Measurements from ENCODE around the gene DYNC1I1.
A peak's percentile ranks its signal among the peaks of the same experiment; 100 is the strongest.

Gene DYNC1I1

DNA sequence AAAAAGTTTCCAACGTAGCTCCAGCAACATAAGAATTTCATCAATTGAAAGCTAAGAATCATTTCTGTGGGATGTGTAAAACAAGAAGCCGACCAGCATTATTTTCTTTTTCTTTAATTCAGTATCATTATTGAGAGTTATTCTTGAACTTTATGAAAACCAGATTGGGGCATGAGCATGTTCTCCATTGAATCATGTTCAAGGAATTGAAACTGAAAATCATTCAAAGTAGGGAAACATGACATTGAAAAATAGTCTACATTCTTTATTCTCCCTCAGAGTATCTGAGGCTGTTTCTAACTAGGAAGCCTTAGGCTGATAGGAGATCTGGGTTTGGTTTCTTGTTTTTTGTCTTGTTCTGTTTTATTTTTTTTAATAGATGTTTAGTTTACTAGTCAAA lies 253.7 kb downstream of the DYNC1I1 start:
- DNase-seq (ENCODE audit: low spot score) = no peak

DNA sequence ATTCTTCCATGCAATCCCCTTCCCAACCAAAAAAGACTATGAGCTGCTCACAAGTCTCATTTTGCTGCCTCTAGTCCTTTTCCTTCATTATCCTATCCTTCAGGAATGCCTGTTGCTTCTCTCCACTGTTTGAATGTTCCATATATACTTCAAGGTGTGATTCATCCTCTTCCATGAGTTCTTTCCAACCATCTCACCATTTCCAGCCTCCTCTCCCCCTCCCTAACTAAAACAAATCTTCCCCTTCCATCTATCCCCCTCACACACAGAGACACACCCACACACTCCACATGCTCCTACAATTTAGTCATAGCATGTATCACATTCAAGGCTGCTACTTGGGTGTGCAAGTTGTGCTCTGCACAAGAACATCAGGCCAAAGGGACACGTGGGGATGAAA lies 254.3 kb downstream of the DYNC1I1 start:
- DNase-seq (ENCODE audit: low spot score) = no peak

- no peak for DNase-seq (ENCODE audit: low spot score)
Observed at GRCh38 chr7:96028729-96029128, 256.4 kb downstream of the DYNC1I1 start.

- DNase-seq (ENCODE audit: low spot score) = no peak
Observed at GRCh38 chr7:96033009-96033598, 260.8 kb downstream of the DYNC1I1 start.

DNA sequence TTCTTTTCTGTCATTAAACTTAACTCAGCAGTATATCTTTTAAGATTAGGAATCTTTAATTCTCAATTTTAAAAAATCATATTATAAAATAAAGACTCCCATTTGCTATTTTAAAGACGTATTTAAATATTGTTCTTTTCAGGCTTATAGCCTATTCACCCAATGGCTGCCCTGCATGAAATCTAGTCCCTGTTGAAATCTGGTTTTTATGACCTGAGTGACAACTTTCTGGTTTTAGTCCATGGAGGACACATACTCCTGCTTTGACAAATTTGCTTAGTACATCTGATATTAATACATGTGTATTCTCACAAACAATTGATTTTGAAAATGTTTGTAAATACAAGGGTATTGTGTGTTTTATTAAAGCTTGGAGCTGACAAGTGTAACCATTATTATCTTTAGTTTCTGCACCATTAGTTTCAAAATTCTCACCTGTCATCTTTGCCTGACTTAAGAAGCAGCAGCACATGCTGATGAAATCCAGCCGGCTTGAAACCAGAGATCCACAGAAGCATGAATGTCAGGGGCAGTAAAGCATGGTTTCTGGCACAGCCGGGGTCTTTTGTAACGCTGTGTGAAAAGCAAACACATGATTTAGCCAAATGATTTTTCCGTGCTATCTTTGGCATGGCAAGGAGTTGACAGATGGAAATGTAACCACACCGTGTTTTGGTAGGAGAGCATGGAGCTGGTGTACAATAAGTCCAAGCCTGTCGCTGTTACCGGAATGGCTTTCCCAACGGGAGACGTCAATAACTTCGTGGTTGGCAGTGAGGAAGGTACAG lies 262.8 kb downstream of the DYNC1I1 start:
- no peak for DNase-seq (ENCODE audit: low spot score)

GRCh38 chr7:96040250-96040772 lies 268.0 kb downstream of the DYNC1I1 start:
- no peak for DNase-seq (ENCODE audit: low spot score)

GRCh38 chr7:96041171-96041570 lies 268.8 kb downstream of the DYNC1I1 start:
- DNase-seq (ENCODE audit: low spot score) = no peak

GRCh38 chr7:96045181-96045580 lies 272.8 kb downstream of the DYNC1I1 start:
- DNase-seq (ENCODE audit: low spot score) = no peak

- no peak for DNase-seq (ENCODE audit: low spot score)
Observed at GRCh38 chr7:96045919-96046318, 273.6 kb downstream of the DYNC1I1 start.

DNA sequence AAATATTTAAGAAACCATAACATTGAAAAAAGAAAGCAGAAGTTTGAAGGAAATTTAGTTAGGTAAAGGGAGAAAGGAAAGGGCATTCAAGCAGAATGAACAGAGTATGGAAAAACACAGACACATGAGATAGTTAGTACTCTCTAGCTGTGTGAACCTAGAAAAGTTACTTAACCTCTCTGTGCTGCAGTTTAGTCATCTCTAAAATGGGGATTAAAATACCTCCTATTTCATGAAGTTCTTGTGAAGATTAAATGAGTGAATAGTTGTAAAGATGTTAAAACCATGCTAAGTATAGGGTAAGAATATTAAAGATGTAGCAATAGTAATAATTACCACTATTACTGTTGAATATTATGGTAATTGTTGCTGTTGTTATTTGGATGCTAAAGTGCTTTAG lies 279.9 kb downstream of the DYNC1I1 start:
- no peak for DNase-seq (ENCODE audit: low spot score)

DNA sequence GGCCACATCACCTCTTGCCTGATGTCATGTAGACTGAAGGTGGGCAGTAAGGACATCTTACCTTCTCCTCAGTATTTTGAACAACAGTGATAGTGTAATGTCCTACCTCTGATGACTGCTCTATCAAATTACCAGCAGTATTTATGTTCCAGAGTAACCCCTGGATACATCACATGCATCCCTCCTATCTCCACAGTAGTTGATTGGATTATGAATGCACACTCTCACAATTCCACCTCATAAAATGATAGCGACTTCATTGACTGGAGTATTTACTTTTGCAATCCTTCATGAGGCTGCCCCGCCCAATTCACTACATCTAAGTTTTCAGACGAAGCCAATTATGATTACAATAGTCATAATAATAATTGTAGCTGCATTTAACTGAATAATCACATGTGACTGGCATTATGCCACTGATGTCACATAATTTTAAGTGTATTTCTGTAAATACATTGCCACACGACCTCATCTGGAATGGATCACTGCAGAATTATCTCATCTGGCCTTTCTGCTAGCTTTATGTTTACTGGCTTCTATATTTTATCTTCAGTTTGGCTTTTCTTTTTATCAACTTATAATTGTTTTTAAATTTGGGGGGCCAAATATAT lies 280.6 kb downstream of the DYNC1I1 start:
- no peak for DNase-seq (ENCODE audit: low spot score)

- no peak for DNase-seq (ENCODE audit: low spot score)
Observed at GRCh38 chr7:96055717-96056116, 283.4 kb downstream of the DYNC1I1 start.

- DNase-seq (ENCODE audit: low spot score) = no peak
Observed at GRCh38 chr7:96059075-96059474, 286.7 kb downstream of the DYNC1I1 start.

GRCh38 chr7:96061009-96061408 lies 288.7 kb downstream of the DYNC1I1 start:
- DNase-seq (ENCODE audit: low spot score) = no peak

GRCh38 chr7:96061844-96062243 lies 289.5 kb downstream of the DYNC1I1 start:
- no peak for DNase-seq (ENCODE audit: low spot score)

GRCh38 chr7:96067321-96067720 lies 295.0 kb downstream of the DYNC1I1 start:
- no peak for DNase-seq (ENCODE audit: low spot score)

GRCh38 chr7:96069401-96069800 lies 297.0 kb downstream of the DYNC1I1 start:
- DNase-seq (ENCODE audit: low spot score) = no peak

DNA sequence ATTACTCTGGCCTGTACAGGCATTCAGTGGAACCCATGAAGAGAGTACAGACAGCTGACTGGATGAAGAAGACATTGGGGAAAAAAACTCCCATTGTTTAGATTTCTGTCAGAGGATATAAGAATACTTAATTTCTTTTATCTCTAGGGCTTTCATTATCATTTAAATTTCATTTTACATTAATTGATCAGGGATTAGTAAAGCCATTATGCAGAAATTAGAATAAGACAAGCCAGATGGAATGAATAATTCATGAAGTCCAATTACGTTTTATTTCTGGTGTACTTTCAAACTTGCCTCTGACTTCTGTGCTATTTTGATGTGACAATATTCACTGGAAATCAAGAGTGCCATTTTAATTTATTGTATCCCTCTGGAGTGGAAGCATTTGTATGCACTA lies 302.5 kb downstream of the DYNC1I1 start:
- DNase-seq (ENCODE audit: low spot score) = no peak

GRCh38 chr7:96075510-96076349 lies 303.4 kb downstream of the DYNC1I1 start:
- DNase-seq (ENCODE audit: low spot score) = peak; percentile 81

- DNase-seq (ENCODE audit: low spot score) = no peak
Observed at GRCh38 chr7:96076350-96076707, 304.0 kb downstream of the DYNC1I1 start.

DNA sequence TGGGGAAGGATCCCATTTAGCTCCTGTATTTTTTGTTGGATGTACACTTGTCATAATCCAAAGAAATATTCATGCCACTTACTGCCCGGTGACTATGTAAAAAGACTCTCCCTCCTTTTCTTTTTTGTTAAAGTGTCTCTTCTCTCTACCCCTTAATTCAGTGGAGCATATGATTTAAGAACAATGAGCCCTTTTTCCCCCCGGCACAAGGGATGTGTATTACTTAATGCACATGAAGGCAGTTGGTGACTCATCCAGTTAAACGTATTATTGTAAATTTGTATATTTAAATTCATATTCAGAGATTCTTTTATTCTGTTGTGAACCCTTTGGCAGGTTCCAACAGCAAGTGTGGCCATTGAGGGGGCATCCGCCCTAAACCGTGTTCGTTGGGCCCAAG lies 307.7 kb downstream of the DYNC1I1 start:
- no peak for DNase-seq (ENCODE audit: low spot score)

- DNase-seq (ENCODE audit: low spot score) = no peak
Observed at GRCh38 chr7:96084881-96085553, 312.7 kb downstream of the DYNC1I1 start.

Data from left forelimb (tissue), 1 donor.